ENCODE measurements around the gene FAM114A2.
"Not testable (repeated sequence)": the region's sequence is repeated elsewhere in the genome, so short reads cannot be mapped to it uniquely, and the experiment has no call there.

Gene FAM114A2

GRCh38 chr5:154047324-154047723 lies 8.6 kb upstream of the FAM114A2 start:
- DNase-seq (ENCODE audit: low spot score) = no peak

GRCh38 chr5:154046486-154046885 lies 7.8 kb upstream of the FAM114A2 start:
- DNase-seq (ENCODE audit: low spot score) = no peak

GRCh38 chr5:154044581-154044980 lies 5.9 kb upstream of the FAM114A2 start:
- DNase-seq (ENCODE audit: low spot score) = no peak

GRCh38 chr5:154044099-154044498 lies 5.4 kb upstream of the FAM114A2 start:
- DNase-seq (ENCODE audit: low spot score) = no peak

- no peak for DNase-seq (ENCODE audit: low spot score)
These were observed 4.1 kb upstream of the FAM114A2 start for GRCh38 chr5:154042766-154043165.

GRCh38 chr5:154039458-154039829 lies 734 bp upstream of the FAM114A2 start:
- DNase-seq (ENCODE audit: low spot score) = no peak

GRCh38 chr5:154038261-154038706 lies 426 bp downstream of the FAM114A2 start:
- peak; percentile 69 for DNase-seq (ENCODE audit: low spot score)

- DNase-seq (ENCODE audit: low spot score) = no peak
These were observed 3.8 kb downstream of the FAM114A2 start for GRCh38 chr5:154034944-154035343.

- no peak for DNase-seq (ENCODE audit: low spot score)
These were observed 6.7 kb downstream of the FAM114A2 start for GRCh38 chr5:154031937-154032489.

GRCh38 chr5:154025951-154026350 lies 12.8 kb downstream of the FAM114A2 start:
- no peak for DNase-seq (ENCODE audit: low spot score)

- DNase-seq (ENCODE audit: low spot score) = not testable (repeated sequence)
These were observed 19.8 kb downstream of the FAM114A2 start for GRCh38 chr5:154018919-154019318.

- no peak for DNase-seq (ENCODE audit: low spot score)
These were observed 23.5 kb downstream of the FAM114A2 start for GRCh38 chr5:154015071-154015693.

- no peak for DNase-seq (ENCODE audit: low spot score)
These were observed 28.1 kb downstream of the FAM114A2 start for GRCh38 chr5:154010660-154011059.

- no peak for DNase-seq (ENCODE audit: low spot score)
These were observed 33.1 kb downstream of the FAM114A2 start for GRCh38 chr5:154005648-154006047.

- no peak for DNase-seq (ENCODE audit: low spot score)
These were observed 36.1 kb downstream of the FAM114A2 start for GRCh38 chr5:154002511-154003020.

- no peak for DNase-seq (ENCODE audit: low spot score)
These were observed 36.6 kb downstream of the FAM114A2 start for GRCh38 chr5:154002093-154002492.

GRCh38 chr5:154000703-154001102 lies 38.0 kb downstream of the FAM114A2 start:
- no peak for DNase-seq (ENCODE audit: low spot score)

- no peak for DNase-seq (ENCODE audit: low spot score)
These were observed 38.7 kb downstream of the FAM114A2 start for GRCh38 chr5:153999995-154000394.

GRCh38 chr5:153998768-153999167 lies 39.9 kb downstream of the FAM114A2 start:
- no peak for DNase-seq (ENCODE audit: low spot score)

GRCh38 chr5:153998010-153998409 lies 40.7 kb downstream of the FAM114A2 start:
- no peak for DNase-seq (ENCODE audit: low spot score)

- no peak for DNase-seq (ENCODE audit: low spot score)
These were observed 47.5 kb downstream of the FAM114A2 start for GRCh38 chr5:153991168-153991567.

GRCh38 chr5:153988510-153988909 lies 50.2 kb downstream of the FAM114A2 start:
- DNase-seq (ENCODE audit: low spot score) = no peak

- no peak for DNase-seq (ENCODE audit: low spot score)
These were observed 51.4 kb downstream of the FAM114A2 start for GRCh38 chr5:153987301-153987700.

GRCh38 chr5:153985498-153985897 lies 53.2 kb downstream of the FAM114A2 start:
- DNase-seq (ENCODE audit: low spot score) = no peak
